HG03457 (cell line): ENCODE measurements around the gene CFAP61.
A peak's percentile ranks its signal among the peaks of the same experiment; 100 is the strongest.
"Not testable (repeated sequence)": the region's sequence is repeated elsewhere in the genome, so short reads cannot be mapped to it uniquely, and the experiment has no call there.

Experiments
- ATAC-seq: cut with Tn5 transposase; IDR thresholded peaks from one replicate; pipeline ENCODE4 v1.9.1; 2021; ENCODE audit warnings: moderate number of reproducible peaks; ENCODE audit not compliant: unreplicated experiment

CFAP61 gene

GRCh38 chr20:20226554-20226953, 174.2 kb downstream of the CFAP61 start:
- ATAC-seq: no peak

DNA sequence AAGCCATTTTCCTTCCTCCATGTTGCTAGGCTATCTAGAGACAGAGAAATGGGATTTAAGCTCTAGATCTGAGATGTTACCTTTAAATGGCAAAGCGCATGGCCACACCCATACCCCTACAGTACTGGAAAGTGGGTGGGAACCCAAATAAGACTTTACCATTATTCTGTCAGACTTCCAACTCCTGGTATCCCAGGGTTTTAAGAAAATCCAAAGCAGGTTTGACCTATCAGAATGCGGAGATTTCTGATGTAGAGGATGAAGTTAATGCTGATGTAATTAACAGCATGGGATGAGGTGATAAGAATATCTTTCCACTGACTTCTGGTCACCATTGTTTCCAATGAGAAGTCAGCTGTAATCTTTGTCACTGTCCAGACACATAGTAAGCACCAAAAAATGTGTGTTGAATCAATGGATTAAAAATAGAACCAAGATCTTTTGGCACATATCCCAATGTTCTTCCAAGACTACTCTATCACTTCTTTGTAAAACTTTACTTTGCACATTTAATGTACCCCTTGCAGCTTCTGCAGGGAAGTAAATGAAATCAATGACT, 174.8 kb downstream of the CFAP61 start:
- ATAC-seq: no peak

DNA sequence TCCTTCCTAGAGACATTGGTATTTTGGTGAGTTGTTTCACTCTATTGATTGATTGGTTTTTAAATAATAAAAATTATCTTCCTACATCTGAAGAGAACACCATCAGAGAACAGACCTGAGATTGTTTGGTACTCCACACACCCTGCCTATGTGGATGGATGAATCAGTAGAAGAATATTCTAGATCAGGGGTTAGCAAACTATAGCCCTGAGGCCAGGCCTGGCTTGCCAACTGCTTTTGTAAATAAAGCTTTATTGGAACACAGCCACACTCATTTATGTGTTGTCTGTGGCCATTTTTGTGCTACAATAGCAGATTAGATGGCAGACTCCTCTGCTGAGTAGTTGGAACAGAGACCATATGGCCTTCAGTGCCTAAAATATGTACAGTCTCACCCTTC, 176.0 kb downstream of the CFAP61 start:
- no peak for ATAC-seq

DNA sequence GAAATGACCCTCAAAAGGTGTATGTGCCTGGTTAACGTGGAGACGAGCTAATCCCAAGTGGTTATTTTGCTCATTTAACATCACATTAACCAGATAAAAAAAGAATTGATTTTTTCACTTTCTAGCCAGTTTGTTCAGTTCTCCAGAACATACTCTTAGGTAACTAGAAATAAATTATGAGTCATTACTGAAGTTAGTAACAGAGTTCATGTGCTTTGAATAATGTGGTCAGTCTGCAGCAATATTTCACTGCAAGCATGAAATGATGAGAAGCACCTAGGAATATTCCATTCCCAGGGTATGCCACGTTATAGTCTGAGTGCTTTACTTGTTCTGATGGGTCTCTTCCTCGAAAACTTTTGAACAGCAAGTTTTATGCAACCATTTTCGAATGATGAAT, 177.3 kb downstream of the CFAP61 start:
- ATAC-seq: no peak

- ATAC-seq: no peak
Observed at GRCh38 chr20:20230741-20231140, 178.4 kb downstream of the CFAP61 start.

DNA sequence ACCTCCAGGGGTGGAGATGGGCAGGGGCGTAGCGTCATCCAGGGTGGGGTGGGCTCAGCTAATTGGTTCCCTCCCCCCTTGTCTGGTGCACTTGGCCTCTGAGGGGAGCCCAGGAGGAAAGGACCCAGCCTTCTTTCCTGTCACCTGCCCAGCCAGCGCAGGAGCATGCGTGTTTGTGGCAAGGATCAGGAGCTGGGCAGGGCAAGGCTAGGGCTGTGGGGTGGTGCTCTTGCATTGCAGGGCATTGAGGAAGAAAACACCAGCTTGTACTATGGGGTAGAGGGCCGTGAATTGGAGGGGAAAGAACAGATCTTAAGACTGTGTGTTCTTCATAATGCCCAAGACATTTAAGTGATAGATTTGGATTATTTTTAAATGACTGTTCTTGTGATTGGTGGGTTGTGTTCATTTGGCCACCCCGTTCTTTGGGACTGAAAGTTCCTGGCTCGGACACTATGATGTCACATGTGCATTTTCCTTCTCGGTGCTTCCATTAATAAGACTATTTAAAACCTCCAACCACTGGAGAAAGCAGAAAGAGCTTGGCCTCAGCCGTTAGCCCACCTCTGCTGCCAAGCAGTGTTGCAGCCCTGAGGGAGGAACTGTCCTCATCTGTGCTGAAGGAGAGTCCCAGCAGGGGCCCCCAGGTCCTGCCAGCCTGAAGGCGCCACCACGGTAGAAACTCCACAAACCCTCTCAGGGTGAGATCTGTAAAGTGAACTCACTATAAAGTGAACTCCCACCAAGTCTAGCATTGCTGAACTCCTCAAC, 179.4 kb downstream of the CFAP61 start:
- ATAC-seq: no peak

- ATAC-seq: peak; percentile 43
Observed at GRCh38 chr20:20233041-20233514, 180.7 kb downstream of the CFAP61 start.

DNA sequence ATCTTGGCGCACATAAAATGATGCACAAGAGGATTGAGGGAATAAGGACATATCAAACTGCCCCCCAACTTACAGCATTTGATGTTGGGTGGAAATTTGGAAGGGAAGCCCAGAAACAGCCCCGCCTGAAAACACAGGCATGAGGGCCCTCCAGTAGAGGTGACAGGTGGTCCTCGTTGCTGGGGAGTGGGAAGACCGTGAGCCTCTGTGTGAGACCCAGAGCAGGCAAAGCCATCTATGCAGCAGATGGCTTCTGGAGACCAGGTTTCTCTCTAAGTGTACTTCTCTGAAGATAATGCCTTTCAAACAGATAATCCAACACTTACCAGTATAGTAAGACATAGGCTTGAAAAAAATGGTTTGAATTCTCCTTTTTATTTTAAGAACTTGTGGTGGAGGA, 183.3 kb downstream of the CFAP61 start:
- ATAC-seq: no peak

DNA sequence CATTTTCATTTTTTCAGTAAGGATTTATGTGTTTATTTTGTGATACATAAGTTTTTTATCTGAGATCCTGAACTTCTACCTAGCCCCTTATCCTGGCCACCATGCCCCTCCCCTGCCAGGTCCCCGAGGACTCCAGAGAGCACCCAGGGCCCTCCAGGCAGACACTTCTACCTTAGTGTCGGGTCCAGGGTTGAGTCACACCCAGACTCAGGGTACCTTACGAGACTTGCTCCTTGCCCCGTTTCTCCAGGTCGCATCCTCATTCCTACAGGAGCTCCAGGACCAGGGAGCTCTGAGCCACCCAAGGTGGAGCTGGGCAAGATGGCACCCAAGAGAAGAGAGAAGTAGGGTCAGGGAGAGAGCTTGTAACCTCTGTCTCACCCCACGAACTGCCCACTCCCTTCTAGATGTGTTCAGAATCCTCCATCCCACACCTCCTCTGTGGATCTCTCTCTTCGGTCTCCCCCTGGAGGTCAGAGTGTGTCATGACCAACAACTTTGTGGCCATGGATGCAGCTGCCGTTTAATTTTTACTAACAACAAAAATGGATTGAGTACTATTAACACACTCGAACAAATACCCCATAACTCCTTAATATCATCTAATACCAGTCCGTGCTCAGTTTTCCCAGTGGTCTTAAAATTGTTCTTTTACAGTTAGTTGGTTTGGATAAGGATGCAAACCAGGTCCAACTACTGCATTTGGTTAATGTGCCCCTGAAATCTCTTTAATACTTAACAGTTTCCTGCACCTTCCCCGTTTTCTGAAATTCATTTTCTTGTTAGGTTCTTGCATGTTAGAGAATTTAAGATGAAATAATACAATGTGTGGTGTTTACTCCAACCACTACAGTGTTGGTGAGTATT, 185.0 kb downstream of the CFAP61 start:
- no peak for ATAC-seq

- ATAC-seq: no peak
Observed at GRCh38 chr20:20241976-20242375, 189.6 kb downstream of the CFAP61 start.

- not testable (repeated sequence) for ATAC-seq
Observed at GRCh38 chr20:20244384-20244783, 192.1 kb downstream of the CFAP61 start.

- no peak for ATAC-seq
Observed at GRCh38 chr20:20246996-20247633, 194.8 kb downstream of the CFAP61 start.

DNA sequence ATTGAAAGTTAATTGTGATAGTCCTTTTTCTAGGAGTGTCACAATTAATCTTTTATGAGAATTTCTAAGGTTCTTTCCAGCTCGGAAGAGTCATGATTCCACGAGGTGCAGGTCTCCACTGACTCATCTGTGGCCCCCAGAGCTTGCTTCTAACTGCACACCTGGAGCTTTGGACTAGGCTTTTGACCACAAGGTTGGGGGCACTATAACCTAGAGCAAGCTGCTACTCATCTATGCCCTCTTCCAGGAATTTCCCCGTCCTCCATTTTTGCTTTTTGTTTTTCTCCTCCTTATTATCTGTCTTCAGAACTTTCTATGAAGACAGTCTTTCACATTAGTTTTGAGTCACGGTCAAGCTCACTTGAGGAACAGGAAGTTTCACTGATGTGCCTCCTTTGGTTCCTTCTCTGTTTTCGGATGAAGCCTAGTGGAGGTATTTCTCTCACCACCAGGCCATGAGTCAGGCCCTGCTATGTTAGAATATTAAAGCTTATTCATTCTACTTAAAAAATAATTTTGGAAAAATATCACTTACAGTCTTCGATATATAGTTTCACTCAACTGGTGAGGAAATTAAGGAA, 196.4 kb downstream of the CFAP61 start:
- ATAC-seq: no peak

DNA sequence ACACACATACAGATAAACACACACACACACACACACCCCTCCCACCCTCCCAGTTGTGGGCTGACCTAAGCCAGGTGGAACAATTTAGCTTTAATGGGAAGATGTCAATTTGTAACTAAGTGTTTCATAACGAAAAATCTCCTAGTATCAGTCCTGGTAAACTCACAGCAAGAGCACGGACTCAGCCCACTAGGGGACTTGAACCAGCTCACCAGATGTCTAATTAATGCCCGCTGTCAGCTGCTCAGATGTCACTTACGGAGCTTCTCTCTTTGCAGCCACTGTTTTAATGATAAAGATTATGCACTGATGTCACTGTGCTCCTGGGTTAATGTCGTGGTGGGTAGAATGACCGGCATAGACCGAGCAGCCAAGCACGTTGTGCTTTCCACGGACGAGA, 199.0 kb downstream of the CFAP61 start:
- ATAC-seq: no peak

- no peak for ATAC-seq
Observed at GRCh38 chr20:20251836-20252235, 199.5 kb downstream of the CFAP61 start.

GRCh38 chr20:20253039-20253743, 200.9 kb downstream of the CFAP61 start:
- ATAC-seq: no peak

- no peak for ATAC-seq
Observed at GRCh38 chr20:20253744-20254330, 201.5 kb downstream of the CFAP61 start.

DNA sequence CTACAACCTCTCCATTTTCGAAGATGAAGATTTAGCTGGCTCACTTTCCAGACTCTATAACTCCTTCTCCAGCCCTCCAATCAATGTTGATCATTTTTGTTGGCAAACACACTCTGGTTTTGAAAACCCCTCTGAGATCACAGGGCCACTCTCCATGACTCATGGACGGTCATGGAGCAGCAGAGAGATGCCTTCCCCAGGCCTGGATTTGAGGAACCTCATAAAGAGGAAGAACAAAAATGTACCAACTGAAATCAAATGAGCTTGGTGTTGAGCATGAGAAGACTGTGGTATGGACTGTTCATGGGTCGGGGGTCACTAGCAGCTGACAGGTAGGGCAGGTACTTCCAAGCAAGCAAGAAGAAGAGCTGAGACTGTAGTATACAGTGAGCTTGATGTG, 202.8 kb downstream of the CFAP61 start:
- ATAC-seq: no peak

GRCh38 chr20:20259533-20259932, 207.2 kb downstream of the CFAP61 start:
- ATAC-seq: no peak

GRCh38 chr20:20261159-20261558, 208.8 kb downstream of the CFAP61 start:
- ATAC-seq: no peak
